Activated CD8-positive, alpha-beta T cell treated with anti-CD3 and anti-CD28 coated beads for 36 hours (primary cell): ENCODE results near the gene PDGFB. TPM values are rescaled to one million over a fixed set of nuclear protein-coding genes. Genes with fewer than 3 reads are reported as not detected.

Source experiments
- ATAC-seq: fragments of 200-7000 bp; cut with Tn5 transposase; one replicate; pipeline ENCODE4 v1.10.0; 2021; ENCODE audit warnings: mild to moderate bottlenecking, moderate library complexity
- CTCF ChIA-PET: fragments of 350-600 bp; sonication (Branson Sonifier 250); formaldehyde crosslinking; loops from one replicate; lab custom pipeline; 2021; ENCODE audit warnings: antibody characterized with exemption; lab: Charles Lee
- POLR2A ChIA-PET: fragments of 350-600 bp; sonication (Branson Sonifier 250); formaldehyde crosslinking; loops from one replicate; lab custom pipeline; 2021; ENCODE audit warnings: antibody characterized with exemption; lab: Charles Lee
- DNase-seq: peaks from one replicate; pipeline ENCODE4 v3.0.0-alpha.2; 2020
- H3K27ac Mint-ChIP-seq: one replicate; pipeline ENCODE4 v1.8.0; 2021; ENCODE audit warnings: mild to moderate bottlenecking, mixed read lengths
- H3K27me3 Mint-ChIP-seq: one replicate; pipeline ENCODE4 v1.8.0; 2021; ENCODE audit warnings: mixed read lengths
- H3K36me3 Mint-ChIP-seq: one replicate; pipeline ENCODE4 v1.8.0; 2021; ENCODE audit warnings: low read depth, mixed read lengths
- H3K4me1 Mint-ChIP-seq: one replicate; pipeline ENCODE4 v1.8.0; 2021; ENCODE audit warnings: low read depth, mixed read lengths
- H3K4me3 Mint-ChIP-seq: one replicate; pipeline ENCODE4 v1.8.0; 2021; ENCODE audit warnings: mild to moderate bottlenecking, moderate library complexity, mixed read lengths
- H3K9me3 Mint-ChIP-seq: one replicate; pipeline ENCODE4 v1.8.0; 2021; ENCODE audit warnings: mixed read lengths
- intact Hi-C: fragments of 100-400 bp; cut with micrococcal nuclease; formaldehyde crosslinking; loops from one replicate; pipeline ENCODE4 v1.10.0; 2022
- total RNA-seq, 2 experiments: library from RNA; stranded (reverse); gene quantifications; one replicate each; pipeline ENCODE4 v1.2.3, GENCODE V29; 2021
- TF ChIP-seq, protein P1 (sequence below): fragments of 200-600 bp; IDR thresholded peaks from one replicate; pipeline ENCODE4 v1.8.0; 2022; ENCODE audit warnings: antibody characterized with exemption, mild to moderate bottlenecking

Gene PDGFB
- total RNA-seq, 2 experiments from 2014 or later = 1.7 to 3.0 TPM

DNA sequence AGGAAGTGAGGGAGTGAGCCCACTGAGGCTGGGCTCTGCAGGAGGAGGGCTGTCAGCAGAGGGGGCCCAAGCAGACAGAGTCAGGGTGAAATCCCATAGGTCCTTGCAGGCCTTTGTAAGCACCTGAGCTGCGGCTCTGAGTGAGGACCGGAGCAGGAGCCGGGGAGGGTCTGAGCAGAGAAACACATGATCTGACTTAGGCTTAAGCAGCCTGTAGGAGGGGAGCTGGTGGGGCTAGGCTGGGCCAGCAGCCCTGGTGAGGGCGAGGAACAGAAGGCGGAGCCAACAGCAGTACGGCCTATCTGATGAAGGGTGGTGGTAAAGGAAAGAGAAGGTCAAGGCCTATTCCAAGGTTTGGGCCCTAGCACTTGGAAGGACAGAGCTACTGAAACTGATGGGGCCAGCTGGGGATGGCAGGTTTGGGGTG is 65.4 kb downstream of the PDGFB start:
- DNase-seq = no peak
- no peak overlapping the region for H3K4me3 Mint-ChIP-seq
- CTCF ChIA-PET = interaction anchor here (1.5 kb wide), 2 partner anchors 9 to 132 kb away, joined by 3 read pairs; no protein-coding TSS in a partner anchor
- no peak for ATAC-seq
- no peaks in the 10 kb centered on the region for H3K27me3 Mint-ChIP-seq
- H3K36me3 Mint-ChIP-seq = no peaks in the 10 kb centered on the region
- no peak overlapping the region for H3K27ac Mint-ChIP-seq
- intact Hi-C loops = no loop called here
- H3K4me1 Mint-ChIP-seq = peaks cover 21% of the 10 kb centered on the region
- no peaks in the 10 kb centered on the region for H3K9me3 Mint-ChIP-seq
- TF ChIP-seq, protein P1, sequence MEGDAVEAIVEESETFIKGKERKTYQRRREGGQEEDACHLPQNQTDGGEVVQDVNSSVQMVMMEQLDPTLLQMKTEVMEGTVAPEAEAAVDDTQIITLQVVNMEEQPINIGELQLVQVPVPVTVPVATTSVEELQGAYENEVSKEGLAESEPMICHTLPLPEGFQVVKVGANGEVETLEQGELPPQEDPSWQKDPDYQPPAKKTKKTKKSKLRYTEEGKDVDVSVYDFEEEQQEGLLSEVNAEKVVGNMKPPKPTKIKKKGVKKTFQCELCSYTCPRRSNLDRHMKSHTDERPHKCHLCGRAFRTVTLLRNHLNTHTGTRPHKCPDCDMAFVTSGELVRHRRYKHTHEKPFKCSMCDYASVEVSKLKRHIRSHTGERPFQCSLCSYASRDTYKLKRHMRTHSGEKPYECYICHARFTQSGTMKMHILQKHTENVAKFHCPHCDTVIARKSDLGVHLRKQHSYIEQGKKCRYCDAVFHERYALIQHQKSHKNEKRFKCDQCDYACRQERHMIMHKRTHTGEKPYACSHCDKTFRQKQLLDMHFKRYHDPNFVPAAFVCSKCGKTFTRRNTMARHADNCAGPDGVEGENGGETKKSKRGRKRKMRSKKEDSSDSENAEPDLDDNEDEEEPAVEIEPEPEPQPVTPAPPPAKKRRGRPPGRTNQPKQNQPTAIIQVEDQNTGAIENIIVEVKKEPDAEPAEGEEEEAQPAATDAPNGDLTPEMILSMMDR = no peak
- POLR2A ChIA-PET = no interaction called here

- intact Hi-C loops = no loop called here
- TF ChIP-seq, protein P1 = no peak
- no peak for DNase-seq
- Mint-ChIP-seq H3K27ac (peak overlapping the region; percentile 12), H3K4me1 (peaks cover 30% of the 10 kb centered on the region), H3K9me3 (no peaks in the 10 kb centered on the region), H3K36me3 (no peaks in the 10 kb centered on the region), H3K27me3 (no peaks in the 10 kb centered on the region), H3K4me3 (no peak overlapping the region)
- ChIA-PET POLR2A (no interaction called here), CTCF (interaction anchor here (1.5 kb wide), 2 partner anchors 8 to 133 kb away, joined by 3 read pairs; no protein-coding TSS in a partner anchor)
- ATAC-seq = no peak
These were observed 66.3 kb downstream of the PDGFB start for GRCh38 chr22:39178206-39179111.

DNA sequence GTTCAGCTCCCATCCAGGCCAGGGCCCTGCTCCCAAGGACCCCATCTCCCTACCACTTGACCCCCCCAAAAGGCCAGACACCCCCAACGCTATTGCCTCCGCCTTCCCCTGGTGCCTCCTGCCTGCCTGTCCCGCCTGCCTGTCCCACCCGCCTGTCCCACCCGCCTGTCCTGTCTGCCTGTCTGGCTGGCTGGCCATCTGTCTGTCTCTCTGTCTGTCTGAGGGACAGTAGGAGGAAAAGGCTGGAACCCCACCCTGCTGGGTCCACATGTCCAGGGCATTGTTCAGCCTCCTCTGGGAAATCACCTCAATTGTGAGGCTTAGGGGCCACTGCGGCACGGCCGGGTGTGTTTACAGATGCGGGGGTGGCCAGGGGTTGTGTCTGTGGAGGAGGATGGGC is 67.0 kb downstream of the PDGFB start:
- H3K9me3 Mint-ChIP-seq = no peaks in the 10 kb centered on the region
- peaks cover 37% of the 10 kb centered on the region for H3K4me1 Mint-ChIP-seq
- H3K4me3 Mint-ChIP-seq = no peak overlapping the region
- TF ChIP-seq, protein P1 = no peak
- no peak for ATAC-seq
- intact Hi-C loops = no loop called here
- H3K36me3 Mint-ChIP-seq = no peaks in the 10 kb centered on the region
- no peak for DNase-seq
- peak overlapping the region; percentile 12 for H3K27ac Mint-ChIP-seq
- ChIA-PET POLR2A (no interaction called here), CTCF (no interaction called here)
- no peaks in the 10 kb centered on the region for H3K27me3 Mint-ChIP-seq

GRCh38 chr22:39177456-39177775 is 67.4 kb downstream of the PDGFB start:
- TF ChIP-seq, protein P1 = no peak
- Mint-ChIP-seq H3K9me3 (no peaks in the 10 kb centered on the region), H3K4me3 (no peak overlapping the region), H3K4me1 (peaks cover 38% of the 10 kb centered on the region), H3K36me3 (no peaks in the 10 kb centered on the region), H3K27ac (no peak overlapping the region), H3K27me3 (no peaks in the 10 kb centered on the region)
- ATAC-seq = no peak
- intact Hi-C loops = no loop called here
- ChIA-PET CTCF (no interaction called here), POLR2A (no interaction called here)
- peak; percentile 32 for DNase-seq

DNA sequence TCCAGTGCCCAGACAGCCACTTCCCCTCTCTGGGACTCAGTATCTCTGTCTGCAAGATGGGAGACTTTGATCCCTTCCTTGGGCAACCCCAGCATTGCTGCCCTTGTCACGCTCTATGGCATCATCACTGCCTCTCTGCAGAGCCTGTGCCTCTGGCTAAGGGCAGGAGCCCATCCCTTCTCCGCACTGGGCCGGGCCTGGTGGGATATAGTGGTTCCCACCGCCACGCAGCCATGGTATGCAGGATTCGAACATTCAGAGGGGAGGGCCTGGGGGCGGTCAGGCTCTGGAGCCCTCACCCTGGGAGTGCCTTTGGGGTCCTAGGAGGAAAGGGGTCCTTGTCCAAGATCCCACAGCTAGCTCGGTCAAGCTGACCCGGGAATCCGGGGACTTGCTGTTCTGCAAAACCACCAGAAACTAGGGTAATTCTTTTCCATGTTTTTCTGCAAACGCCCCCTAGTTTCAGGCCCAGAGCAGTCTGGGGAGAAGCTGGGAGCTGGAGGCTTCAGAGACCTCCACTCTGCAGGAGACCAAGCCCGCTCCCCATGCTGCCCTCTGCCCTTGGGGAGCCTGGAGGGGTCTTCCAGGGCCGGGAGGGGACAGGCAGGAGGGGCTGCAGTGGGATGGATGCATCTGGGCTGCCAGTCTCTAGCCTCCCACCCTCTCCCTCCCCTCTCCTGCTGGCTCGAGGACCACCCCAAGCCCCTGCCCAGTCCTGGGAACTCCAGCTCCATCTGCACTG is 67.9 kb downstream of the PDGFB start:
- TF ChIP-seq, protein P1 = no peak
- Mint-ChIP-seq H3K36me3 (no peaks in the 10 kb centered on the region), H3K27ac (no peak overlapping the region), H3K4me3 (no peak overlapping the region), H3K9me3 (no peaks in the 10 kb centered on the region), H3K27me3 (no peaks in the 10 kb centered on the region), H3K4me1 (peaks cover 43% of the 10 kb centered on the region)
- ChIA-PET CTCF (no interaction called here), POLR2A (no interaction called here)
- ATAC-seq = no peak
- DNase-seq = no peak
- intact Hi-C loops = no loop called here
